Pancreas (tissue), 10 donors: ENCODE results near the gene MIF. TPM values are rescaled to one million over a fixed set of nuclear protein-coding genes. Genes with fewer than 3 reads are reported as not detected.

Experiments
- ATAC-seq, 4 donors: fragments of 200-7000 bp; cut with Tn5 transposase; one replicate each; pipeline versions ENCODE4 v1.8.0 to v1.9.1; 2020; ENCODE audit warnings: mild to moderate bottlenecking in 4 of 4, moderate library complexity in 4 of 4
- DNase-seq, 6 donors: peaks; one replicate each; pipeline ENCODE4 v3.0.0-alpha.2; 2020
- FAIRE-seq: peaks from 2 replicates; lab custom pipeline; 2012; peaks lifted over from hg19 to GRCh38; lab: Jason Lieb, UNC
- H3K27ac ChIP-seq, 4 donors: fragments of 200-600 bp; sonication (generic); 1 replicate in 3 of 4; 2 replicates in 1 of 4; pipeline versions ENCODE4 v1.5.0 to v1.8.0; 2020
- H3K27me3 ChIP-seq, 4 donors: fragments of 200-600 bp; one replicate each; pipeline ENCODE4 v1.8.0; 2021
- H3K36me3 ChIP-seq, 3 donors: fragments of 200-600 bp; sonication (generic) in 1 of 3; one replicate each; pipeline versions ENCODE4 v1.5.0 to v1.8.0; 2020 to 2021
- H3K4me1 ChIP-seq, 3 donors: fragments of 200-600 bp; one replicate each; pipeline ENCODE4 v1.8.0; 2021
- H3K4me3 ChIP-seq, 4 donors: fragments of 200-600 bp; sonication (generic) in 2 of 4; one replicate each; pipeline versions ENCODE4 v1.5.0 to v1.8.0; 2020 to 2021
- H3K9me3 ChIP-seq, 4 donors: fragments of 200-600 bp; one replicate each; pipeline ENCODE4 v1.8.0; 2021
- CTCF ChIP-seq, 4 donors: fragments of 200-600 bp; sonication (generic) in 3 of 4; IDR thresholded peaks; one replicate each; pipeline versions ENCODE4 v1.5.0 to v1.8.0; 2021; ENCODE audit warnings: antibody characterized with exemption in 4 of 4
- WGBS, 2 donors: extraction: QIAGEN DNeasy Blood & Tissue Kit; methylation state at CpG; one replicate each; pipeline ENCODE4 v1.1.7; 2013; 5-methylcytosine and 5-hydroxymethylcytosine counted together
- intact Hi-C, 3 donors: fragments of 100-400 bp; cut with DNase I; formaldehyde crosslinking; loops; one replicate each; pipeline versions ENCODE4 v1.11.1 to v1.14.2; 2022
- polyA plus RNA-seq, 2 donors: library from polyadenylated mRNA; stranded (reverse); fragments of 200-250 nt; gene quantifications; one replicate each; pipeline ENCODE4 v1.2.3, GENCODE V29; 2013
- total RNA-seq, 6 donors: library from RNA; stranded (reverse); fragmentation: NEBNext Ultra II Directional in 4 of 6; extraction: Animal tissue kit (Norgen Biotek cat#: 25700) in 4 of 6; gene quantifications; one replicate each; pipeline versions ENCODE4 v1.2.1 to v1.2.4, GENCODE V29; 2021 to 2023
- donor health status: healthy with polysubstance abuse.
- donor health status: DM: no; HTN: no; CAD: no; lungs with moderate emphysema.
- donor health status: DM: no; HTN: no; CAD: no.
- donor health status: control.
- donor health status: control.
- donor health status: Bipolar disorder and iron deficiency.
- donor health status: DM: yes; HTN: yes; CAD: no.
- donor health status: DM: no; HTN: no; CAD: no.
- donor health status: DM: no; HTN: no; CAD: no.
- donor health status: DM: yes; HTN: yes; CAD: no.

MIF gene
- total and polyA plus RNA-seq, 8 donors, result 128 to 476 (median 227) TPM

GRCh38 chr22:23877566-23877965, 16.6 kb upstream of the MIF start:
- Histone ChIP-seq H3K4me1 (no peaks in the 10 kb centered on the region), H3K36me3 (peaks cover 0 to 12% (median 0%) of the 10 kb centered on the region in 3 donors), H3K4me3 (no peak overlapping the region), H3K9me3 (no peaks in the 10 kb centered on the region), H3K27me3 (no peaks in the 10 kb centered on the region), H3K27ac (no peak overlapping the region)
- no peak for FAIRE-seq
- no peak for DNase-seq
- ATAC-seq, result no peak
- no peak for TF ChIP-seq CTCF (IDR thresholded peaks at IDR 0.05)
- WGBS, 2 donors, result 94 to 98% methylated on average over 8 of the region's 8 CpGs
- intact Hi-C loops, result no loop called here

- intact Hi-C loops, result no loop called here
- no peak for TF ChIP-seq CTCF (IDR thresholded peaks at IDR 0.05)
- Histone ChIP-seq H3K4me1 (no peaks in the 10 kb centered on the region), H3K27ac (no peak overlapping the region), H3K36me3 (peaks cover 0 to 12% (median 0%) of the 10 kb centered on the region in 3 donors), H3K4me3 (no peak overlapping the region), H3K27me3 (no peaks in the 10 kb centered on the region), H3K9me3 (no peaks in the 10 kb centered on the region)
- ATAC-seq (no peak), FAIRE-seq (no peak), DNase-seq (no peak)
- 88 to 89% methylated on average over 7 of the region's 7 CpGs for WGBS, 2 donors
Observed at GRCh38 chr22:23878219-23878618, 16.0 kb upstream of the MIF start.

- H3K4me3 ChIP-seq, result no peak overlapping the region
- intact Hi-C loops, result no loop called here
- no peak for ATAC-seq
- WGBS, 2 donors, result 87 to 96% methylated on average over 14 to 20 of the region's 20 CpGs
- no peaks in the 10 kb centered on the region for H3K27me3 ChIP-seq
- H3K4me1 ChIP-seq, result no peaks in the 10 kb centered on the region
- no peak for TF ChIP-seq CTCF (IDR thresholded peaks at IDR 0.05)
- H3K9me3 ChIP-seq, result no peaks in the 10 kb centered on the region
- peaks cover 0 to 11% (median 0%) of the 10 kb centered on the region in 3 donors for H3K36me3 ChIP-seq
- peak in 1 of 6 donors; percentile 47 for DNase-seq
- FAIRE-seq, result no peak
- H3K27ac ChIP-seq, result no peak overlapping the region
Observed at GRCh38 chr22:23882370-23882769, 11.8 kb upstream of the MIF start.

GRCh38 chr22:23883658-23884057, 10.5 kb upstream of the MIF start:
- Histone ChIP-seq H3K9me3 (no peaks in the 10 kb centered on the region), H3K27ac (no peak overlapping the region), H3K36me3 (peaks cover 0 to 4% (median 0%) of the 10 kb centered on the region in 3 donors), H3K4me1 (no peaks in the 10 kb centered on the region), H3K4me3 (no peak overlapping the region), H3K27me3 (no peaks in the 10 kb centered on the region)
- DNase-seq (peak in 1 of 6 donors; percentile 56), ATAC-seq (no peak), FAIRE-seq (no peak)
- 95 to 96% methylated on average over 9 of the region's 9 CpGs for WGBS, 2 donors
- no peak for TF ChIP-seq CTCF (IDR thresholded peaks at IDR 0.05)
- intact Hi-C loops, result no loop called here

GRCh38 chr22:23884140-23884539, 10.0 kb upstream of the MIF start:
- no peak for FAIRE-seq
- Histone ChIP-seq H3K36me3 (peaks cover 0 to 4% (median 0%) of the 10 kb centered on the region in 3 donors), H3K4me3 (no peak overlapping the region), H3K4me1 (no peaks in the 10 kb centered on the region), H3K27me3 (no peaks in the 10 kb centered on the region), H3K9me3 (no peaks in the 10 kb centered on the region), H3K27ac (no peak overlapping the region)
- peak in 1 of 6 donors; percentile 52 for DNase-seq
- intact Hi-C loops, result no loop called here
- 94 to 97% methylated on average over 9 of the region's 9 CpGs for WGBS, 2 donors
- TF ChIP-seq CTCF (IDR thresholded peaks at IDR 0.05), result no peak
- no peak for ATAC-seq
